ENCODE measurements around the gene RERE.

RERE gene

DNA sequence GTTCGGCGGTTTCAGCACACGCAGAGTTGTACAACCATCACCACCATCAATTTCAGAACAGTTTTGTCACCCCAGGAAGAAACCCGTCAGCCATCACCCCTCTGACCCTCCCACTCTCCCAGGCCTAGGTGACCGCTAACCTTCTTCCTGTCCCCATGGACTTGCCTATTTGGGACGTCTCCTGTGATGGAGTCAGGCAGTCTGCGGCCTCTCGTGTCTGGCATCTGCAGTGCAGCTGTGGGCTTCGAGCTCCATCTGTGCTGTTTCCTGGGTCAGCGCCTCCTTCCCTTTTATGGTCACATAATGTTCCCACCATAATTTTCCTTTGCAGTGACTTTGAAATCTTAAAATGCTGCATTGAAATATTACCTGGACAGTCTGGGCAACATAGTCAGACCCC, 475.1 kb downstream of the RERE start:
- no peak for DNase-seq (ENCODE audit: extremely low read depth, low read depth)

DNA sequence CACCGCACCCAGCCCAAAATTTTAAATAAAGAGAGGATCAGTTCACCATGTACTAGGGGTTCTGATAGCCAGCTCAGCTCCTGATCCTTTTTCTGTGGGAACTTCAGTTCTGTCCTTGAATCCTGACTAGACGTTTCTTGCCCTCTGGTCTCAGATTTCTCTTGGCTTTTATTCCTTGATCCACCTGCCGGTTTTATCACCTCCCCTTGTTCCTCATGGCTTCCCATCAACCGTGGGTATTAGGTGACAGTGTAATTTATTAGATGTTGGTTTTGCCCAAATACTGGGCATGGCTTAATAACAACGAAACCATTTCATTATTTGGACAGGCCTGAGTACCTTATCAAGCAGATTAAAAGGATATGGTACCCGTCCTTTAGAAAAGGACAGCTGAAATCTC, 477.0 kb downstream of the RERE start:
- no peak for DNase-seq (ENCODE audit: extremely low read depth, low read depth)

More for the DNA sequence above, 475.1 kb downstream of the RERE start:
- TF ChIP-seq, protein P1, sequence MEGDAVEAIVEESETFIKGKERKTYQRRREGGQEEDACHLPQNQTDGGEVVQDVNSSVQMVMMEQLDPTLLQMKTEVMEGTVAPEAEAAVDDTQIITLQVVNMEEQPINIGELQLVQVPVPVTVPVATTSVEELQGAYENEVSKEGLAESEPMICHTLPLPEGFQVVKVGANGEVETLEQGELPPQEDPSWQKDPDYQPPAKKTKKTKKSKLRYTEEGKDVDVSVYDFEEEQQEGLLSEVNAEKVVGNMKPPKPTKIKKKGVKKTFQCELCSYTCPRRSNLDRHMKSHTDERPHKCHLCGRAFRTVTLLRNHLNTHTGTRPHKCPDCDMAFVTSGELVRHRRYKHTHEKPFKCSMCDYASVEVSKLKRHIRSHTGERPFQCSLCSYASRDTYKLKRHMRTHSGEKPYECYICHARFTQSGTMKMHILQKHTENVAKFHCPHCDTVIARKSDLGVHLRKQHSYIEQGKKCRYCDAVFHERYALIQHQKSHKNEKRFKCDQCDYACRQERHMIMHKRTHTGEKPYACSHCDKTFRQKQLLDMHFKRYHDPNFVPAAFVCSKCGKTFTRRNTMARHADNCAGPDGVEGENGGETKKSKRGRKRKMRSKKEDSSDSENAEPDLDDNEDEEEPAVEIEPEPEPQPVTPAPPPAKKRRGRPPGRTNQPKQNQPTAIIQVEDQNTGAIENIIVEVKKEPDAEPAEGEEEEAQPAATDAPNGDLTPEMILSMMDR (IDR thresholded peaks at IDR 0.05; ENCODE audit: low read depth, low read length): peak; percentile 9

DNA sequence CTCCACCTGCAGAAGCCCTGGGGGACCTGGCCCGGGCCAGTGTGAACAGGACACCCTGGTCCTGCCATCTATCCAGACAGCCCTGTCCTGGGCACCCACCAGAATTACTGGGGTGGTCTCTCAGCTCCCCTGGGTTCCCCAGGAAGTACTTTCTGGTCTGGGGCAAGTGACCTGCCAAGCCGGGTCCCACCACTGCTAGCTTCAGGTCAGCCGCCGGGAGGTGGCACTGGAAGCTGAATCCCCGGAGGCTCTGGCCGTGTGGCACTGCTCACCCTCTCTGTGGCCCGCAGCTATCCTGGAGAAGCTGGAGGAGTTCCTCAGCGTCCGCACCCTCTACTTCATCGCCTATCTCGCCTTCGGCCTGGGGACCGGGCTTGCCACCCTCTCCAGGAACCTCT, 478.2 kb downstream of the RERE start:
- TF ChIP-seq, protein P1 (IDR thresholded peaks at IDR 0.05; ENCODE audit: low read depth, low read length): no peak

More for the DNA sequence above, 477.0 kb downstream of the RERE start:
- TF ChIP-seq, protein P1 (IDR thresholded peaks at IDR 0.05; ENCODE audit: low read depth, low read length): no peak

DNA sequence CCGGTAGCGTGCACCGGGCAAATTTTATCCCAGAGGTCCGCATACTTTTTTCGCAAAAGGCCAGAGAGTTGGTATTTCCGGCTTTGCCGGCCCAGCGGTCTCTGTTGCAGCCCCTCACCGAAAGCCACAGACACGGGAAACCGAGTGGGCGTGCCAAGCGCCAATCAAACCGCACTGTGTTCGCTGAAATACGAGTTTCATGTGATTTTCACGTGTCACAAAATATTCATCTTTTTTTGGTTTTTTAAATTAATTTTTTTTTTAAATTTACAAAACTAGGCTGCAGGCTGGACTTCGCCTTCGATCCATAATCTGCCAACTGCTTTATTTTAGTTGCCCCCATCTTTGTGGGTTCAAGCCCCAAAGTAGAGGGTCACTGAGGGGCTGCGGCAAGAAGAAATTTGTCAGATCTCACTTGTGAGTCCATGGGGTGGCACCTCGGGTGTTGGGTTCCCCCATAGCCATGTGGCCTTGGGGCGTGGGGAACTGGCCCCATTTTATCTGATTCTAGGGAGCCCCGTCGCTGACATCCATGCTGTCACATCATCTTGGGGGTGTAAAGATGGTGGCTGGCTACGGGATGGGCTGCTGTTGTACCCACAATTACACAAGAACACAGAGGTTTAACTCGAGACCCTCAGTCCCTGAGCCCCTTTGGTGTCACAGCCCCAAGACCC, 478.8 kb downstream of the RERE start:
- DNase-seq (ENCODE audit: extremely low read depth, low read depth): no peak
- TF ChIP-seq, protein P1 (IDR thresholded peaks at IDR 0.05; ENCODE audit: low read depth, low read length): no peak

More for the DNA sequence above, 478.2 kb downstream of the RERE start:
- no peak for DNase-seq (ENCODE audit: extremely low read depth, low read depth)

DNA sequence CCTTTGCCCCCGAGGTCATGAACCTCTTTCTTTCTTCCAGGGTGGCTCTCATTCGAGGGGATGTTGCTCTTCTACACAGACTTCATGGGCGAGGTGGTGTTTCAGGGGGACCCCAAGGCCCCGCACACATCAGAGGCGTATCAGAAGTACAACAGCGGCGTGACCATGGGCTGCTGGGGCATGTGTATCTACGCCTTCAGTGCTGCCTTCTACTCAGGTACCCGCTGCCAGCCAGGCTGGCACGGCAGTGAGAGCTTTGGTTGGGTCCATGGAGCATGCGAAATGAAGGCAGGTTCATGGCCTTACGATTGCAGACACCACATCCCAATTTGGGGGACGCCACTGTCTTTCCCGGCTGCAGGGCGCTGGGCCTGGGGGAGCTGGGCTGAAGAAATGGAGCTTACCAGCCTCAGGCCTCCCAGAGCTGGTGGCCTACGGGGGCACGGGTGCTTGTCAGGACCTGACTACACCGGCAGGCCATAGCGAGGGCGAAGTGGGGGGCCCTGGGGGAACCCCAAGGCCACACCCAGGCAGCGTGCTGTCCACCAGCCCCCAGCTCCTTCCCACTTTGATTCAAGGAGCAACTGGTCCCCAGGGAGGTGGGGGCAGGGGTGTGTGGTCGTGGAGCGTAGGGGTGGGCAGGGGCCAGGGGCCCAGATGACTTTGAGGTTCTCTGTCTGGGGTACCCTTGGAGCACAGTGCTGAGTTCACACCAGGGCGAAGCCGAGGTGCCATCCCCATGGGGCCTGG, 479.5 kb downstream of the RERE start:
- no peak for DNase-seq (ENCODE audit: extremely low read depth, low read depth)
- TF ChIP-seq, protein P1 (IDR thresholded peaks at IDR 0.05; ENCODE audit: low read depth, low read length): no peak

DNA sequence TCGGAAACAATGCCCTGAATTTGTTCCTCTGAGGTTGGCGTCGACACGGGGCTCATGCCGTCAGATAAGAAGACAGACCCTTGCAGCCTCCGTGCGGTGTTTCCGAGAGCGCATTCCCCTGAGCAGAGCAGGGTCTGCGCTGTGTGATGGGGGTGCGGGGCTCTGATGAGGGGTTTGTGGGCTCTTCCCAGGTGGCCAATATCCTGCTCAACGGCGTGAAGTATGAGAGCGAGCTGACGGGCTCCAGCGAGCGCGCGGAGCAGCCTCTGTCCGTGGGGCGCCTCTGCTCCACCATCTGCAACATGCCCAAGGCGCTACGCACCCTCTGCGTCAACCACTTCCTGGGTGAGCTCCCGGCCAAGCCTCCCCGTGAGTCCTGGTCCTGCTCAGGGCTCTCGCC, 482.2 kb downstream of the RERE start:
- TF ChIP-seq, protein P1 (IDR thresholded peaks at IDR 0.05; ENCODE audit: low read depth, low read length): no peak

More for the DNA sequence above, 482.2 kb downstream of the RERE start:
- DNase-seq (ENCODE audit: extremely low read depth, low read depth): no peak
